ENCODE results near the gene ASB4. TPM values are rescaled to one million over a fixed set of nuclear protein-coding genes. Genes with fewer than 3 reads are reported as not detected.

Gene ASB4
- total and polyA plus RNA-seq, 8 donors, result 0.03 to 1.7 (median 0.28) TPM; not detected in 4

DNA sequence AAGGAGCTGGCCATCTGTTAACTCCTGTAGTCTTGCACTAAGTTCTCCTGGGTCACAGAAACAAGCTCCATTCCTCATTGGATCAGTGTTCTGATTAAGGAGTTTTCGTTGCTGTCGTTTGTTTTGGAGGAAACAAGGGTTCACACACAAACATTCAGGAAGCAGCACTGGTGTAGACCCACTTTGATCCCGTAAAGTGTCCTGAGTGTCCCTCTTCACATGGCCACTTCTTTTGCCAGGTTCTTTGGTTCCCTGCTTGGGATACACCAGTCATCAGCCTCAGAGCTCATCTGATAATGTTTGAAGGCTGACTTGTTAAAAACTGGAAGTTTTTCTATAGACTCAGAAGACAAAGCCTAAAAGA is 99.7 kb downstream of the ASB4 start:
- no peak for DNase-seq
- WGBS, 5 donors, result 70 to 82% (median 79%) methylated on average over 3 of the region's 3 CpGs
- peak in 2 of 3 donors; percentile 2 to 7 for TF ChIP-seq POLR2AphosphoS5 (IDR thresholded peaks at IDR 0.05)
- TF ChIP-seq POLR2A (IDR thresholded peaks at IDR 0.05), result no peak
- TF ChIP-seq CTCF (IDR thresholded peaks at IDR 0.05), result no peak
- Histone ChIP-seq H3K36me3 (peaks cover 45 to 75% (median 70%) of the 10 kb centered on the region in 4 donors), H3K4me1 (peaks cover 13 to 56% (median 39%) of the 10 kb centered on the region in 4 donors), H3K27ac (peak overlapping the region in 2 of 5 donors; percentile 98), H3K9me3 (no peaks in the 10 kb centered on the region), H3K27me3 (no peaks in the 10 kb centered on the region), H3K4me3 (peak overlapping the region in 1 of 4 donors; percentile 79)
- intact Hi-C loops (cut with DNase I; ENCODE audit: low total_unique reads), result no loop called here

GRCh38 chr7:95586951-95587301 is 101.2 kb downstream of the ASB4 start:
- intact Hi-C loops (cut with DNase I; ENCODE audit: low total_unique reads), result no loop called here
- TF ChIP-seq CTCF (IDR thresholded peaks at IDR 0.05) (no peak), EP300 (IDR thresholded peaks at IDR 0.05) (no peak), POLR2AphosphoS5 (IDR thresholded peaks at IDR 0.05) (peak in 2 of 3 donors; percentile 10 to 46), POLR2A (IDR thresholded peaks at IDR 0.05) (no peak)
- H3K4me3 ChIP-seq, result peak overlapping the region in 3 of 4 donors; percentile 1 to 79 (median 71)
- H3K36me3 ChIP-seq, result peaks cover 45 to 90% (median 85%) of the 10 kb centered on the region in 4 donors
- peaks cover 22 to 70% (median 48%) of the 10 kb centered on the region in 4 donors for H3K4me1 ChIP-seq
- no peak for DNase-seq
- no peaks in the 10 kb centered on the region for H3K27me3 ChIP-seq
- no peaks in the 10 kb centered on the region for H3K9me3 ChIP-seq
- H3K27ac ChIP-seq, result peak overlapping the region in 2 of 5 donors; percentile 98
- 78 to 85% (median 81%) methylated on average over 3 of the region's 3 CpGs for WGBS, 5 donors

DNA sequence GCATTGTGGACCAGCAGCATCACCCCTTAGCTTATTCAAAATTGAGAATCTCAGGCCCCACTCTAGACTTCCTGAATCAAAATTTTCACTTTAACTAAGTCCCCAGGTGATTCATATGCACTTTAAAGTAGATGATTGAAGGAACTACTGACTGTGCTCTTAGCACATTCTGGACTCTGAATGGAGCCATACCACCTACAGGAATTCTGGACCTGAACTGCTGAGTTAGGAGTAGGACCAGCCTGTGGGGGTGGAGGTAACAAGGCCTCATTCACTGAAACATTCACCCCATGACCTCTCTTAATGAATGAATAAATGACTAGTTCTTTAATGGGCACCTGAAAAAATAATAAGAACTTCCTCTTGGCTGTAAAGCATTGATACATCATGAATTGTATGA is 103.3 kb downstream of the ASB4 start:
- peak in 2 of 3 donors; percentile 53 to 73 for TF ChIP-seq POLR2AphosphoS5 (IDR thresholded peaks at IDR 0.05)
- no peak for TF ChIP-seq CTCF (IDR thresholded peaks at IDR 0.05)
- TF ChIP-seq POLR2A (IDR thresholded peaks at IDR 0.05), result no peak
- TF ChIP-seq EP300 (IDR thresholded peaks at IDR 0.05), result no peak
- H3K4me3 ChIP-seq, result peak overlapping the region in 3 of 4 donors; percentile 71 to 83 (median 79)
- H3K36me3 ChIP-seq, result peaks cover 45 to 100% (median 98%) of the 10 kb centered on the region in 4 donors
- no peaks in the 10 kb centered on the region for H3K27me3 ChIP-seq
- intact Hi-C loops (cut with DNase I; ENCODE audit: low total_unique reads), result no loop called here
- H3K9me3 ChIP-seq, result no peaks in the 10 kb centered on the region
- H3K27ac ChIP-seq, result peak overlapping the region in 4 of 5 donors; percentile 36 to 98 (median 80)
- peaks cover 22 to 70% (median 53%) of the 10 kb centered on the region in 4 donors for H3K4me1 ChIP-seq
- DNase-seq, result no peak

- Histone ChIP-seq H3K4me3 (peak overlapping the region in 3 of 4 donors; percentile 71 to 83 (median 79)), H3K9me3 (no peaks in the 10 kb centered on the region), H3K27ac (peak overlapping the region in 4 of 5 donors; percentile 36 to 98 (median 80)), H3K27me3 (no peaks in the 10 kb centered on the region), H3K4me1 (peaks cover 23 to 70% (median 53%) of the 10 kb centered on the region in 4 donors), H3K36me3 (peaks cover 38 to 100% (median 98%) of the 10 kb centered on the region in 4 donors)
- TF ChIP-seq EP300 (IDR thresholded peaks at IDR 0.05), result no peak
- TF ChIP-seq POLR2AphosphoS5 (IDR thresholded peaks at IDR 0.05), result peak in 2 of 3 donors; percentile 52 to 54
- intact Hi-C loops (cut with DNase I; ENCODE audit: low total_unique reads), result no loop called here
- DNase-seq, result no peak
- WGBS, 5 donors, result 95 to 100% (median 96%) methylated on average over 1 of the region's 1 CpG
Measured at GRCh38 chr7:95589766-95590165, 104.0 kb downstream of the ASB4 start.

Other genes starting within 250 kb of the ASB4 start
- gene PON1, start 161.4 kb upstream of the ASB4 start, total RNA-seq, result under 1 TPM in 1 of 5 donors, not detected in 4; 0.55 TPM
- gene PON1, start 161.4 kb upstream of the ASB4 start, polyA plus RNA-seq, result under 1 TPM in 1 of 3 donors, not detected in 2; 0.30 TPM
- 1 to 10 TPM in 3 of 5 donors, not detected in 2; 1.2 to 9.4 (median 4.3) TPM for gene PON3, start 89.6 kb upstream of the ASB4 start, total RNA-seq
- 1 to 10 TPM; 2.1 to 4.9 (median 3.4) TPM for gene PON3, start 89.6 kb upstream of the ASB4 start, polyA plus RNA-seq
- 100 to 1,000 TPM in 2 of 5 donors, 10 to 100 TPM in 3; 14.0 to 151 (median 79.9) TPM for gene PON2, start 50.9 kb upstream of the ASB4 start, total RNA-seq
- 10 to 100 TPM in 2 of 3 donors, 1 to 10 TPM in 1; 6.3 to 23.1 (median 16.2) TPM for gene PON2, start 50.9 kb upstream of the ASB4 start, polyA plus RNA-seq
- 100 to 1,000 TPM in 3 of 5 donors, 10 to 100 TPM in 2; 83.5 to 697 (median 176) TPM for gene PDK4, start 110.6 kb downstream of the ASB4 start, total RNA-seq
- 100 to 1,000 TPM in 1 of 3 donors, 10 to 100 TPM in 2; 53.5 to 122 (median 93.5) TPM for gene PDK4, start 110.6 kb downstream of the ASB4 start, polyA plus RNA-seq

Data from stomach (tissue), 9 donors.